Stomach (tissue), 9 donors: ENCODE measurements around the gene PHF19. TPM values are rescaled to one million over a fixed set of nuclear protein-coding genes. Genes with fewer than 3 reads are reported as not detected.
A peak's percentile ranks its signal among the peaks of the same experiment; 100 is the strongest.

Experiments
- DNase-seq, 2 donors: peaks; one replicate each; pipeline versions ENCODE4 v3.0.0 to v3.0.0-alpha.2; 2013 to 2019
- H3K27ac ChIP-seq, 5 donors: fragments of 200-600 bp in 4 of 5; sonication (generic) in 4 of 5; one replicate each; pipeline ENCODE4 v1.5.1; 2013 to 2019; ENCODE audit warnings: mild to moderate bottlenecking in 1 of 5, moderate library complexity in 1 of 5
- H3K27me3 ChIP-seq, 3 donors: fragments of 200-600 bp; sonication (generic); one replicate each; pipeline ENCODE4 v1.5.1; 2017 to 2019; ENCODE audit warnings: mixed run types in 1 of 3
- H3K36me3 ChIP-seq, 4 donors: fragments of 200-600 bp; sonication (generic); 1 replicate in 3 of 4; 2 replicates in 1 of 4; pipeline ENCODE4 v1.5.1; 2016 to 2019
- H3K4me1 ChIP-seq, 4 donors: fragments of 200-600 bp; sonication (generic); one replicate each; pipeline ENCODE4 v1.5.1; 2016 to 2019
- H3K4me3 ChIP-seq, 4 donors: fragments of 200-600 bp; sonication (generic) in 3 of 4; one replicate each; pipeline ENCODE4 v1.5.1; 2016 to 2019; ENCODE audit warnings: mild to moderate bottlenecking in 1 of 4
- H3K9me3 ChIP-seq, 4 donors: fragments of 200-600 bp; sonication (generic); one replicate each; pipeline ENCODE4 v1.5.1; 2016 to 2019
- CTCF ChIP-seq, 7 experiments: fragments of 450-650 bp in 4 of 7; fragments of 200-600 bp in 3 of 7; sonication (generic) in 3 of 7; IDR thresholded peaks; one replicate each; pipeline ENCODE4 v1.5.1; 2016 to 2019; ENCODE audit warnings: antibody characterized with exemption in 7 of 7, control low read depth in 2 of 7, mild to moderate bottlenecking in 1 of 7
- EP300 ChIP-seq: sonication (generic); formaldehyde crosslinking; IDR thresholded peaks from one replicate; pipeline ENCODE4 v1.6.1; 2017; ENCODE audit warnings: antibody characterized with exemption
- POLR2A ChIP-seq, 4 donors: fragments of 450-650 bp; IDR thresholded peaks; one replicate each; pipeline ENCODE4 v1.6.1; 2016; ENCODE audit warnings: antibody characterized with exemption in 4 of 4, control low read depth in 2 of 4, mild to moderate bottlenecking in 1 of 4, moderate library complexity in 1 of 4
- POLR2AphosphoS5 ChIP-seq, 3 donors: sonication (generic); formaldehyde crosslinking; IDR thresholded peaks; one replicate each; pipeline ENCODE4 v1.6.1; 2016; ENCODE audit warnings: antibody characterized with exemption in 3 of 3
- WGBS, 5 donors: extraction: QIAGEN DNeasy Blood & Tissue Kit in 3 of 5; methylation state at CpG; one replicate each; pipeline versions ENCODE4 v1.1.5 to v1.1.7; 2013 to 2018; 5-methylcytosine and 5-hydroxymethylcytosine counted together
- intact Hi-C: fragments of 100-400 bp; cut with DNase I; formaldehyde crosslinking; loops from one replicate; pipeline ENCODE4 v1.15.1; 2023; ENCODE audit warnings: low total_unique reads
- polyA plus RNA-seq, 3 donors: library from polyadenylated mRNA; stranded (reverse); fragments of 200-250 nt; gene quantifications; one replicate each; pipeline ENCODE4 v1.2.3, GENCODE V29; 2013
- total RNA-seq, 5 donors: library from RNA; depleted of rRNA; stranded (reverse); fragments of >200 nt; gene quantifications; one replicate each; pipeline versions ENCODE4 v1.1.0 to v1.2.3, GENCODE V29; 2014 to 2016
- donor health status: healthy with polysubstance abuse.
- donor health status: Bipolar disorder and iron deficiency.
- donor health status: healthy.

PHF19 gene
- total and polyA plus RNA-seq, 8 donors: 10.7 to 251 (median 27.2) TPM

- intact Hi-C loops: loop anchor here (10.0 kb wide), 1 partner anchor 45 kb away; the partner anchor contains the start of gene TRAF1
- DNase-seq: no peak
- WGBS, 5 donors: 62 to 76% (median 72%) methylated on average over 6 of the region's 6 CpGs
- Histone ChIP-seq H3K36me3 (peaks cover 0 to 2% (median under 1%) of the 10 kb centered on the region in 4 donors), H3K27me3 (no peaks in the 10 kb centered on the region), H3K4me3 (no peak overlapping the region), H3K27ac (no peak overlapping the region), H3K4me1 (peaks cover 4 to 29% (median 25%) of the 10 kb centered on the region in 4 donors), H3K9me3 (no peaks in the 10 kb centered on the region)
- TF ChIP-seq EP300 (no peak), POLR2A (IDR thresholded peaks at IDR 0.05) (no peak), POLR2AphosphoS5 (IDR thresholded peaks at IDR 0.05) (no peak)
Measured at GRCh38 chr9:120879446-120879845, 2.5 kb upstream of the PHF19 start.

- peaks cover 2 to 12% (median 9%) of the 10 kb centered on the region in 4 donors for H3K36me3 ChIP-seq
- 62 to 73% (median 66%) methylated on average over 8 of the region's 8 CpGs for WGBS, 5 donors
- no peaks in the 10 kb centered on the region for H3K27me3 ChIP-seq
- H3K4me1 ChIP-seq: peaks cover 4 to 30% (median 26%) of the 10 kb centered on the region in 4 donors
- no peak overlapping the region for H3K4me3 ChIP-seq
- intact Hi-C loops: loop anchor here (10.0 kb wide), 1 partner anchor 46 kb away; the partner anchor contains the start of gene TRAF1
- no peaks in the 10 kb centered on the region for H3K9me3 ChIP-seq
- peak in 1 of 2 donors; percentile 51 for DNase-seq
- TF ChIP-seq POLR2AphosphoS5 (IDR thresholded peaks at IDR 0.05) (no peak), EP300 (no peak), POLR2A (IDR thresholded peaks at IDR 0.05) (no peak), CTCF (IDR thresholded peaks at IDR 0.05) (no peak)
- peak overlapping the region; percentile 24 to 98 (median 97) for H3K27ac ChIP-seq
Measured at GRCh38 chr9:120878188-120879130, 1.5 kb upstream of the PHF19 start.

GRCh38 chr9:120877276-120878034 lies 467 bp upstream of the PHF19 start:
- no peaks in the 10 kb centered on the region for H3K9me3 ChIP-seq
- H3K27ac ChIP-seq: peak overlapping the region; percentile 77 to 98 (median 97)
- TF ChIP-seq CTCF (IDR thresholded peaks at IDR 0.05): no peak
- TF ChIP-seq POLR2AphosphoS5 (IDR thresholded peaks at IDR 0.05): peak in 1 of 3 donors; percentile 62
- TF ChIP-seq POLR2A (IDR thresholded peaks at IDR 0.05): no peak
- TF ChIP-seq EP300: no peak
- peak overlapping the region; percentile 73 to 93 (median 80) for H3K4me3 ChIP-seq
- DNase-seq: peak; percentile 57 to 87
- peaks cover 4 to 36% (median 26%) of the 10 kb centered on the region in 4 donors for H3K4me1 ChIP-seq
- 1 to 5% (median 2%) methylated on average over 16 to 60 of the region's 63 CpGs for WGBS, 5 donors
- intact Hi-C loops: loop anchor here (10.0 kb wide), 1 partner anchor 47 kb away; the partner anchor contains the start of gene TRAF1
- peaks cover 3 to 22% (median 15%) of the 10 kb centered on the region in 4 donors for H3K36me3 ChIP-seq
- H3K27me3 ChIP-seq: no peaks in the 10 kb centered on the region

GRCh38 chr9:120875954-120876841 lies 790 bp downstream of the PHF19 start:
- no peaks in the 10 kb centered on the region for H3K9me3 ChIP-seq
- TF ChIP-seq CTCF (IDR thresholded peaks at IDR 0.05) (peak in 1 of 7 experiments; percentile 11), EP300 (no peak), POLR2AphosphoS5 (IDR thresholded peaks at IDR 0.05) (peak in 1 of 3 donors; percentile 70), POLR2A (IDR thresholded peaks at IDR 0.05) (no peak)
- H3K27me3 ChIP-seq: no peaks in the 10 kb centered on the region
- 1 to 6% (median 2%) methylated on average over 36 to 65 of the region's 65 CpGs for WGBS, 5 donors
- DNase-seq: peak; percentile 79 to 92
- H3K36me3 ChIP-seq: peaks cover 3 to 34% (median 20%) of the 10 kb centered on the region in 4 donors
- peak overlapping the region; percentile 73 to 93 (median 80) for H3K4me3 ChIP-seq
- intact Hi-C loops: loop anchor here (10.0 kb wide), 1 partner anchor 49 kb away; the partner anchor contains the start of gene TRAF1
- H3K27ac ChIP-seq: peak overlapping the region; percentile 90 to 98 (median 97)
- H3K4me1 ChIP-seq: peaks cover 4 to 36% (median 26%) of the 10 kb centered on the region in 4 donors
